NT2/D1 (cell line): ENCODE data around the gene CCDC89.

ENCODE experiments used
- YY1 ChIP-seq: IDR thresholded peaks from 2 replicates; pipeline ENCODE4 v1.6.1; 2011; ENCODE audit not compliant: insufficient read length, insufficient read depth
- ZNF274 ChIP-seq: IDR thresholded peaks from 2 replicates; pipeline ENCODE4 v1.6.1; 2011; ENCODE audit warnings: mild to moderate bottlenecking, low read depth, low read length

DNA sequence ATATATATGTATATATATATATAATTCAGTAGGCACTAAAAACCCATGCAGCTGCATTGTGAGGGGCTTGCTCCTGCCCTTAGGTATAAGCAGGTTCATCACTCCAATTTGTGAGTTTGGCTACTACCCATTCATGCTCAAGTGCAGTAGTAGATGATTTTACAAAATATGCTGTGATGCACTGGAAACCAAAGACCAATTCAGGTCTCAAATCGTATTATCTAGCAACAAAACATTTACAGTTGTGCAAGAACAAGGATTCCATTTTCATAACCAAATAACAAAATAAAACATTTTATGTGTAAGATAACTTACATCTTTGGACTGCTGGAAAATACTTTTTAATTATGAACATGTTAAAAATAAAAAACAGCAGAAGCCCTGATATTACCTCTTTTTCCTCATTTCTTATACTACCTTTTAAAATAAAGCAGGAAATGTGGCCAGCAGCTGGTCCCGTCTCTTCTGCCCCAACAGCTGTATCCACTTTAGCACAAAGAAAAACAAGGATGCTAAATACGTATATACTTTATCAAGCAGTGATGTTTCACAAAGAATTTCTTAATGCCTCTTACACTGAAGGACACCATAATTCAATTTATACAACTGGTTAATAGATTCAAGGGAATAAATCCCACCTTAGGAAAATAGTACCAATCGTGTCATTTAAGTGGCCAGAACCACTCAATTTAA lies 23.9 kb downstream of the CCDC89 start:
- TF ChIP-seq YY1 (no peak), ZNF274 (no peak)
